ENCODE data around the gene AGBL1. TPM values are rescaled to one million over a fixed set of nuclear protein-coding genes. Genes with fewer than 3 reads are reported as not detected.

The AGBL1 gene
- total RNA-seq, 1 experiment from 2014 or later, result not detected

- DNase-seq (ENCODE audit: low read depth), result no peak
These were observed 84.1 kb downstream of the AGBL1 start for GRCh38 chr15:86163816-86164215.

GRCh38 chr15:86164232-86164898 lies 84.7 kb downstream of the AGBL1 start:
- peak; percentile 7 for DNase-seq (ENCODE audit: low read depth)

- peak; percentile 2 for DNase-seq (ENCODE audit: low read depth)
These were observed 85.9 kb downstream of the AGBL1 start for GRCh38 chr15:86165265-86166211.

- no peak for DNase-seq (ENCODE audit: low read depth)
These were observed 88.2 kb downstream of the AGBL1 start for GRCh38 chr15:86167841-86168240.

GRCh38 chr15:86178845-86179244 lies 99.2 kb downstream of the AGBL1 start:
- no peak for DNase-seq (ENCODE audit: low read depth)

DNA sequence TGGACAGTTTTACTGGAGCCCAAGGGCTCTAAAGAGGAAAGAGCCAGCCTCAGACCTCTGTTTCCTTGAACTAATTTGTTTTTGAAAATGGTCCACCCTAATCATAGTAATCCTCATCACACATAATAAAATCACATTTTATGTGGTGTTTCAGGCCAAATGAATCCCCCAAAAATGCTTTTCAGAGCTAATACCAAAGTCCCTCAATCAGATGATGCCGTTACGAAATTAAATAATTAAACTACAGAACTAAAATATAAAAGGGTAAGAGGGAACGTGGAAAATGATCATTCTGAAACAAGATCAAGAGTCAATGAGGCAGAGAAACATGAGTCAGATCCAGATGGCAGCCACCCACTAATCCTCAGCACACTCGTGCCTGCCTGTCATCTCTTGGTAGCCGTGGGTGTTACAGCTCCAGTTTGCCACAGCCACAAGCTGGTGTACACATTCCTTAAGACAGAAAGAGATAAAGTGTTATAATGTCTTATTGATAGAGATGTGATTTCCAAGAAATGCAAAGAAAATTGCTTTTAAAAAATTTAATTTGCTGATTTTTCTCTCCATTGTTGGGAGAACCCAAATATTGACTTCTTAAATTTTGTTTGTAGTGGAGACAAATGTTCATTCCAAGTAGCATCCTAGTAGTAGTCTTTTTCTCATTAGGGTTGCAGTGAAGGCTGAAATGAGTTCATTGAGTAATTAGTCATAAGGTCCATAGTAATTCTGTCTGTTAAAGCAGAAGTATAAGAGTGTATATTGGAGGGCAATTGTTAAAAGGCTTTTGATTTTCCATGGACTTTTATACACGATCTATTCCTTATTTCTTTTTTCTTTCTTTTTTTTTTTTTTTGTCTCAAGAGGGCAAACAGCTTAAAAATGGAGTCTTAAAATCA lies 104.2 kb downstream of the AGBL1 start:
- no peak for DNase-seq (ENCODE audit: low read depth)

DNA sequence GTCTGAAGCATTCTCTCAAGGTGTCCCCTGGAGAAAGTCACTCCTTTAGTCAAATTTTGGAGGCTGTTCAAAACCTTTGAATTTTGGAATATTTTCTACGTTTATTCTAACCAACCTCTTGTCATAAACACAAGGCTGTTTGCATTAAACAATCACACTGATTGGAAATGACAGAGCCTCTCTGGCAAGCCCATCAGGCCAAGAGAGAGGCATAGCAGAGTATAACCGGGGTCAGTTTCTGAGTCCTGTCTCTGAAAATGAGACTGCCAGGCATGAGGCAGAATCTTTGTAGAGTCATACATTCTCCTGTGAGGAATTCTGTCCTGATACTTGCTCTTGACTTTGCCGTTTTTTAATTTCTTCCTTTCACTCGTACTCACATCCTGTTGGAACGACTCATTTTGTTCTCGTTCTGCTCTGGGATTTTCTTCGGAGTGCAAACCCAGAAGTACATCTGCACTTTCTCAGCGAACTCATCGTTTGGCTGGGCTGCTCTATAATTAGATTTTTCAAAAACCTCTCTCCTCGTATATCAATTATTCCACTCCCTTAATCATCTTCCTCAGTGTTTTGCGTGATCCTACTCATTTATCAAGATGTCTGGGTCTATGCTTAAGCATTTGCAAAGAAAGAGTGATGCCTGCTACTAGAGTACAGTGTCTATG lies 114.2 kb downstream of the AGBL1 start:
- DNase-seq (ENCODE audit: low read depth), result no peak

GRCh38 chr15:86197770-86198169 lies 118.1 kb downstream of the AGBL1 start:
- DNase-seq (ENCODE audit: low read depth), result no peak

- no peak for DNase-seq (ENCODE audit: low read depth)
These were observed 119.9 kb downstream of the AGBL1 start for GRCh38 chr15:86199467-86200145.

DNA sequence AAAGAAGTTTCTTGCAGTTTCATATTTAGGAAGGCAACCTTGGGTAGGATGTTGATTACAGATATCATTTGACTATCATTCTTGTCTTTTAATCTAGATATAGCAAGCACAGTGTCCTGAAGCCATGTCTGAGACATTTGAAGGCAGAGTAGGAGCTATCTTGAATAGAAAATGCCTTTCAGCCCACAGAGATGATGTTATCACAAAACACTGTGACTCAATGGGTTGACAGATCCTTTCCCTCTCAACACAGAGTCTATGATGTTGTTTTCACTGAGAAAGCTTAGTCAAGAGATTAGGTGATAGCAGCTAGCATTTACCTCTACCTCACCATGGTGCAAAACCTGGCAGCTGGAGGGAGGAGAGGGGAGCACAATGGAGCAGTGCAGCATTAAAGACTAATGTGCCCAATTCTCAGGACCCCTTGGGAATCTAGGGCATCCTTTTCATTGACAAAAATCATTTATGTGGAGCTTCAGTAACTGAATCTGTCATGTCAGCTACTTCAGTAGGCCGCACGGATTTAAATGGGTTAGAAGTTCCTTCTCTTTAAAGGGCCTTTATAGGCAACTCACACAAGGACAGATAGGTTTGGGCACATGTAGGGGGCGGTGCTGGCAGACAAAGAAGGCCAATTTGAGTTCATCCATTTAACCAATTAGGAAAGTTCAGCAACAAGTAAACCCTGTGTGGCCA lies 121.8 kb downstream of the AGBL1 start:
- no peak for DNase-seq (ENCODE audit: low read depth)

- DNase-seq (ENCODE audit: low read depth), result no peak
These were observed 123.8 kb downstream of the AGBL1 start for GRCh38 chr15:86203462-86203861.

DNA sequence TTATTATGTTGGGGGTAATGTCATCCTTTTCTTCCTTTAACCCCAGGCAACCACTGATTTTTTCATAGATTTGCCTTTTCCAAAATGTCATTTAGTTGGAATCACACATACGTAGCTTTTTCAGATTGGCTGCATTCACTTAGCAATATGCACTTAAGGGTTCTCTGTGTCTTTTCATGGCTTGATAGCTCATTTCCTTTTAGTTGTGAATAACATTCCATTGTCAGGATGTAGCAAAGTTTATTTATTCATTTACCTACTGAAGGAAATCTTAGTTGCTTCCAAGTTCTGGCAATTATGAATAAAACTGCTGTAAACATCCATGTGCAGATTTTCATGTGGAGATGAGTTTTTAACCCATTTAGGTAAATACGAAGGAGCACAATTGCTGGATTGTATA lies 125.4 kb downstream of the AGBL1 start:
- DNase-seq (ENCODE audit: low read depth), result no peak

DNA sequence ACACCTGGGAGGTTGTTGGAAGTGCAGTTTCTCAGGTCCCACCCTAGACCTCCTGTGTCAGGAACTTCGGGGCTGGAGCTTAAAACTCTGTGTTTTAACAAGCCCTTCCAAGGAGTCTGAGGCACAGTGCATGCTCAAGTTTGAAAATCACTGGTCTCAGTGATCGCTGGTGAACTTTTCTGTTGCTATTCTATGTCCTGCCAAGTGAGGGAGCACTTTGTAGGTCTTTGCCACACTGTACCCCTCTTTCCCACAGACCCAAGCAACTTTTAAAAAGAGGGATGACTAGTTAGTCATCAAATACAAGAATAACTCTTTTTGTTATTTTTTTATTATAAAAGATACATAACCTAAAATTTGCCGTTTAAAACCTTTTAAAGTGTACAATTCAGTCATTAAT lies 133.7 kb downstream of the AGBL1 start:
- DNase-seq (ENCODE audit: low read depth), result no peak

DNA sequence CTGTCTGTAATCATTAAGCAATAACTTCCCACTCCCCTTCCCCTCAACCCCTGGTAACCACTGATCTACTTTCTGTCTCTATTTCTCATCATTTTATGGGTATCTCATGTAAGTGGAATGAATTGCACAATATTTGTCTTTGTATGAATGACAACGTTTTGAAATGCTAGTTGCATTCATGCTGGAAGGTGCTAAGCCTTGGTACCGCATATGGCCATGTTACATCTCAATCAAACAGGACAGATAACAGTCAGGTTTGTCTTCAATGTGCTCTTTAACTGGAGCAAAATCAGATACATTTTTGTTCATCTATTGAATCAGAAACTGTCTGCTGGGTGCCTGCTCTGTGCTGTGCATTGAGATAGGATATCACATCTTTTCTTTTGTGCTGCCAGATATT lies 134.2 kb downstream of the AGBL1 start:
- no peak for DNase-seq (ENCODE audit: low read depth)

DNA sequence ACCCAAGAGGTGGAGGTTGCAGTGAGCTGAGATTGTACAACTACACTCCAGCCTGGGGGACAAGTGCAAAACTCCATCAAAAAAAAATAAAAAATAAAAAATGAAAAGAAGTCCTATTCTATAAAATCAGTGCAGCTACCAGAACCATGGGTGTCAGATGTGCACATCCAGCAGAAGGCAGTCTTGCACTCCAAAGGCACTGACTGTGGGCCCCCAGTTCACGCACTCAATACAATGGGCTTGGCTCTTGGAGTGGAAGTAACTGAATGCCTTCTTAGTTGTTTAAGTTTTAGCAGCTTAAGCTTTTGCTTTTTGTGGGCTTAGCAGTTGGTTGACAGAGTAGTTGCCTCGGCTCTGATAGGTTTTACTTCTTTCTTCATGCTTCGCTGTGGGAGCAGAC lies 141.4 kb downstream of the AGBL1 start:
- no peak for DNase-seq (ENCODE audit: low read depth)

GRCh38 chr15:86229306-86229705 lies 149.6 kb downstream of the AGBL1 start:
- no peak for DNase-seq (ENCODE audit: low read depth)

DNA sequence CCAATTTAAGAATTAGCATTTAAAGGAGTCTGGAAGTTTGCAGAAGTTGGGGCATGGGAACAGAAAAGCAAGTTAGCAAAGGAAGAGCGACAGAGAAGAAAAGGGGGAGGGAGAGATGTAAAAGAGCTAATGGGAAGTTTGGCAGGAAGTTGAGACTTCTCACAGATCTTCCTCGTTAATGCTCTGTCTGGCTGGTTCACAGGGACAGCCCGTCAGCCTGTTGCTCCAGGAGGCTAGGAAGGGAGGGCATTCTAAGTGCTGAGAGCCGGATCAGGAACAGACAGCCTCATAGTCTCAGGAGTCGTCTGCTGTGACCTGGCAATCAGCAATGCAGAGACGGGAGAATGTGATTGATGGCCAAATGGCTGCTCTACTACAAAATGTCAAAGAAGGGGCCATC lies 150.3 kb downstream of the AGBL1 start:
- DNase-seq (ENCODE audit: low read depth), result no peak

- peak; percentile 20 for DNase-seq (ENCODE audit: low read depth)
These were observed 152.4 kb downstream of the AGBL1 start for GRCh38 chr15:86231864-86232721.

DNA sequence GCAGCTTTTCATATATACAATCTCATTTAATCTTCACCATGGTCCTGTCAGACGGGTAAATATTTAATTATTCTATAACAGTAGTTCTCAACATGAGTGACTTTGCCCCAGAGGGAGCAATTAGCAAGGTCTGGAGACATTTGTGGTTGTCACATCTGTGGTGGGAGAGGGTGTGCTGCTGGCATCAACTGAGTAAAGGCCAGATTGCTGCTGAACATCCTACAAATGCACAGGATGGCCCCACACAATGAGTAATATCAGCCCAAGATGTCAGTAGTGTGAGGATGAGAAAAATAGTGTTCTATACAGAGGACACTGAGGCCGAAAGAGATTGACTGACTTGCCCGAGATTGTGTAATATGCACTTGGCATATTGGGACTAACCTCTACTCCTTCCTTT lies 156.0 kb downstream of the AGBL1 start:
- no peak for DNase-seq (ENCODE audit: low read depth)

Measured in M059J (cell line).